ENCODE data around the gene HECTD3.
"Not testable (repeated sequence)": the region's sequence is repeated elsewhere in the genome, so short reads cannot be mapped to it uniquely, and the experiment has no call there.

DNA sequence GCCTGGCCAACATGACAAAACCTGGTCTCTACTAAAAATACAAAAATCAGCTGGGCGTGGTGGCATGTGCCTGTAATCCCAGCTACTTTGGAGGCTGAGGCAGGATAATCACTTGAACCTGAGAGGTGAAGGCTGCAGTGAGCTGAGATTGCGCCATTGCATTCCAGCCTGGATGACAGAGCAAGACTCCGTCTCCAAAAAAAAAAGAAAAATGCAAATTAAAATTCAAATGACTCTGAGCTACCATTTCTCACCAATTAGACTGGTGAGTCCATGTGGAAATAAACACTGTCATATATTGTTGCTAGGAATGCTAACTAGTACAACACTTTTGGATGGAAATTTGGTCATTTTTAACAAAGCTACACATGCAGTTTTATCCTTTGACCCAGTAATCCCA lies 53.6 kb downstream of the HECTD3 start:
- not testable (repeated sequence) for TF ChIP-seq EZH2 (IDR thresholded peaks at IDR 0.05; ENCODE audit: borderline replicate concordance, insufficient read depth, low read length, poor library complexity, severe bottlenecking); CTCF (IDR thresholded peaks at IDR 0.05; ENCODE audit: poor library complexity, severe bottlenecking); TAF1 (IDR thresholded peaks at IDR 0.05; ENCODE audit: low read depth); POLR2AphosphoS5 (IDR thresholded peaks at IDR 0.05)
- TF ChIP-seq, protein P1, sequence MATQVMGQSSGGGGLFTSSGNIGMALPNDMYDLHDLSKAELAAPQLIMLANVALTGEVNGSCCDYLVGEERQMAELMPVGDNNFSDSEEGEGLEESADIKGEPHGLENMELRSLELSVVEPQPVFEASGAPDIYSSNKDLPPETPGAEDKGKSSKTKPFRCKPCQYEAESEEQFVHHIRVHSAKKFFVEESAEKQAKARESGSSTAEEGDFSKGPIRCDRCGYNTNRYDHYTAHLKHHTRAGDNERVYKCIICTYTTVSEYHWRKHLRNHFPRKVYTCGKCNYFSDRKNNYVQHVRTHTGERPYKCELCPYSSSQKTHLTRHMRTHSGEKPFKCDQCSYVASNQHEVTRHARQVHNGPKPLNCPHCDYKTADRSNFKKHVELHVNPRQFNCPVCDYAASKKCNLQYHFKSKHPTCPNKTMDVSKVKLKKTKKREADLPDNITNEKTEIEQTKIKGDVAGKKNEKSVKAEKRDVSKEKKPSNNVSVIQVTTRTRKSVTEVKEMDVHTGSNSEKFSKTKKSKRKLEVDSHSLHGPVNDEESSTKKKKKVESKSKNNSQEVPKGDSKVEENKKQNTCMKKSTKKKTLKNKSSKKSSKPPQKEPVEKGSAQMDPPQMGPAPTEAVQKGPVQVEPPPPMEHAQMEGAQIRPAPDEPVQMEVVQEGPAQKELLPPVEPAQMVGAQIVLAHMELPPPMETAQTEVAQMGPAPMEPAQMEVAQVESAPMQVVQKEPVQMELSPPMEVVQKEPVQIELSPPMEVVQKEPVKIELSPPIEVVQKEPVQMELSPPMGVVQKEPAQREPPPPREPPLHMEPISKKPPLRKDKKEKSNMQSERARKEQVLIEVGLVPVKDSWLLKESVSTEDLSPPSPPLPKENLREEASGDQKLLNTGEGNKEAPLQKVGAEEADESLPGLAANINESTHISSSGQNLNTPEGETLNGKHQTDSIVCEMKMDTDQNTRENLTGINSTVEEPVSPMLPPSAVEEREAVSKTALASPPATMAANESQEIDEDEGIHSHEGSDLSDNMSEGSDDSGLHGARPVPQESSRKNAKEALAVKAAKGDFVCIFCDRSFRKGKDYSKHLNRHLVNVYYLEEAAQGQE (IDR thresholded peaks at IDR 0.05; ENCODE audit: borderline replicate concordance) = not testable (repeated sequence)
